Transverse colon (tissue), 4 donors: Measurements from ENCODE around the gene PON3.

Source experiments
- CTCF ChIP-seq, 5 experiments: fragments of 200-600 bp in 3 of 5; fragments of 450-650 bp in 2 of 5; sonication (generic) in 3 of 5; IDR thresholded peaks; 1 replicate in 2 of 5; 2 replicates in 3 of 5; pipeline ENCODE4 v1.5.1; 2016 to 2017; ENCODE audit warnings: antibody characterized with exemption in 5 of 5, inconsistent platforms in 3 of 5, mild to moderate bottlenecking in 2 of 5, moderate library complexity in 1 of 5
- EP300 ChIP-seq: sonication (generic); formaldehyde crosslinking; IDR thresholded peaks from one replicate; pipeline ENCODE4 v1.6.1; 2017; ENCODE audit warnings: antibody characterized with exemption, low read depth
- POLR2A ChIP-seq: fragments of 450-650 bp; IDR thresholded peaks from one replicate; pipeline ENCODE4 v1.6.1; 2016; ENCODE audit warnings: antibody characterized with exemption, mild to moderate bottlenecking, moderate library complexity
- POLR2AphosphoS5 ChIP-seq, 3 donors: sonication (generic); formaldehyde crosslinking; IDR thresholded peaks; one replicate each; pipeline ENCODE4 v1.6.1; 2016; ENCODE audit warnings: antibody characterized with exemption in 3 of 3

- no peak for TF ChIP-seq CTCF (IDR thresholded peaks at IDR 0.05)
- no peak for TF ChIP-seq POLR2AphosphoS5 (IDR thresholded peaks at IDR 0.05)
- TF ChIP-seq POLR2A, result no peak
- TF ChIP-seq EP300, result no peak
Measured at GRCh38 chr7:95405800-95406199, 9.6 kb upstream of the PON3 start.
